ENCODE data around the gene IGF1R. TPM values are rescaled to one million over a fixed set of nuclear protein-coding genes. Genes with fewer than 3 reads are reported as not detected.

IGF1R gene
- total and polyA plus RNA-seq, 2 of the 13 experiments (the other 11 are each of a cell fraction or from before 2014, with no cell fraction given) = 15.9 to 18.4 TPM

GRCh38 chr15:98977441-98977840 lies 329.1 kb downstream of the IGF1R start:
- ChIA-PET POLR2A (no interaction called here), CTCF (ENCODE audit: low intra/inter-chr PET ratio, low total read pairs) (no interaction called here)
- Histone ChIP-seq H4K20me1 (ENCODE audit: insufficient read depth, low read length) (no peaks in the 10 kb centered on the region), H3K27me3 (ENCODE audit: control insufficient read depth in 1 of 2, insufficient read depth in 2 of 2, low read length in 2 of 2) (no peaks in the 10 kb centered on the region), H3K9ac (ENCODE audit: insufficient read depth, low read depth, low read length) (no peak overlapping the region), H3K4me2 (ENCODE audit: low read depth, low read length) (no peak overlapping the region), H3K9me3 (ENCODE audit: low read length) (no peaks in the 10 kb centered on the region), H3K4me3 (replicated peaks in 1 of 3; ENCODE audit: insufficient read depth in 1 of 3, low read depth in 2 of 3, low read length in 3 of 3) (no peak overlapping the region), H3K79me2 (ENCODE audit: insufficient read depth, low read length) (no peaks in the 10 kb centered on the region), H3K36me3 (replicated peaks in 1 of 2; ENCODE audit: control insufficient read depth in 1 of 2, insufficient read depth in 2 of 2, low read length in 2 of 2) (no peaks in the 10 kb centered on the region), H3K27ac (ENCODE audit: extremely low read length, insufficient read depth, low read length) (no peak overlapping the region), H2AFZ (ENCODE audit: low read length) (no peak overlapping the region), H3K4me1 (ENCODE audit: insufficient read depth, low read length) (0 out of 2 replicates have a peak, but pooled peaks cover 5% of the 10 kb centered on the region)
- ATAC-seq (no peak), FAIRE-seq (no peak), DNase-seq (ENCODE audit: low spot score) (no peak)
- in situ Hi-C loops (cut with HindIII; ENCODE audit: extremely low pct_ligation_motif_present, low pct_unique_long_range_greater_than_20kb) = no loop called here
- intact Hi-C loops (cut with micrococcal nuclease; ENCODE audit: unreplicated experiment) = no loop called here
- TF ChIP-seq ATF3 (CRISPR knock-in tag; IDR thresholded peaks at IDR 0.05) (no peak), ELF1 (CRISPR knock-in tag; IDR thresholded peaks at IDR 0.05) (no peak), PHF20 (CRISPR knock-in tag; IDR thresholded peaks at IDR 0.05) (no peak), ZNF652 (CRISPR knock-in tag; IDR thresholded peaks at IDR 0.05; ENCODE audit: borderline replicate concordance, low read depth) (no peak), KMT2B (CRISPR knock-in tag; IDR thresholded peaks at IDR 0.05) (no peak), ZMYM4 (CRISPR knock-in tag; IDR thresholded peaks at IDR 0.05) (no peak), ZBTB39 (CRISPR knock-in tag; IDR thresholded peaks at IDR 0.05) (no peak), ZNF784 (CRISPR knock-in tag; IDR thresholded peaks at IDR 0.05; ENCODE audit: borderline replicate concordance) (no peak), ARHGAP35 (CRISPR knock-in tag; IDR thresholded peaks at IDR 0.05; ENCODE audit: borderline replicate concordance) (no peak), RFX3 (CRISPR knock-in tag; IDR thresholded peaks at IDR 0.05) (no peak)
- WGBS (ENCODE audit: low lambda C conversion rate) = 2% methylated on average over 3 of the region's 3 CpGs
- BruUV-seq (replicated peaks) = no TSS peak
